Left renal cortex interstitium (tissue), 4 donors: ENCODE results near the gene DCLK2. TPM values are rescaled to one million over a fixed set of nuclear protein-coding genes. Genes with fewer than 3 reads are reported as not detected.

Source experiments
- DNase-seq, 4 donors: peaks; one replicate each; pipeline ENCODE4 v3.0.0-alpha.2; 2013; ENCODE audit warnings: low read depth in 4 of 4, low spot score in 2 of 4, missing footprints in 1 of 4
- polyA plus RNA-seq, 4 donors: library from polyadenylated mRNA; unstranded; fragments of 120-200 nt; gene quantifications; one replicate each; pipeline ENCODE4 v1.2.1, GENCODE V29; 2013; ENCODE audit not compliant: insufficient read length in 4 of 4

DCLK2 gene
- polyA plus RNA-seq, 4 donors, result 11.7 to 13.2 (median 12.2) TPM

- no peak for DNase-seq
These were observed 156.0 kb downstream of the DCLK2 start for GRCh38 chr4:150234246-150234645.

GRCh38 chr4:150235317-150235716 lies 157.1 kb downstream of the DCLK2 start:
- DNase-seq, result no peak

GRCh38 chr4:150235808-150236271 lies 157.6 kb downstream of the DCLK2 start:
- no peak for DNase-seq

GRCh38 chr4:150236626-150237025 lies 158.4 kb downstream of the DCLK2 start:
- no peak for DNase-seq

GRCh38 chr4:150237110-150237872 lies 159.0 kb downstream of the DCLK2 start:
- no peak for DNase-seq

- no peak for DNase-seq
These were observed 160.3 kb downstream of the DCLK2 start for GRCh38 chr4:150238591-150238990.

GRCh38 chr4:150240011-150240410 lies 161.8 kb downstream of the DCLK2 start:
- no peak for DNase-seq

- no peak for DNase-seq
These were observed 164.7 kb downstream of the DCLK2 start for GRCh38 chr4:150242820-150243458.

GRCh38 chr4:150243932-150244331 lies 165.7 kb downstream of the DCLK2 start:
- DNase-seq, result no peak

GRCh38 chr4:150244600-150244999 lies 166.4 kb downstream of the DCLK2 start:
- no peak for DNase-seq

- no peak for DNase-seq
These were observed 168.9 kb downstream of the DCLK2 start for GRCh38 chr4:150247184-150247583.

- DNase-seq, result no peak
These were observed 169.9 kb downstream of the DCLK2 start for GRCh38 chr4:150248181-150248580.

- DNase-seq, result no peak
These were observed 172.2 kb downstream of the DCLK2 start for GRCh38 chr4:150250293-150250997.

GRCh38 chr4:150250998-150251651 lies 172.9 kb downstream of the DCLK2 start:
- DNase-seq, result no peak

- DNase-seq, result no peak
These were observed 173.5 kb downstream of the DCLK2 start for GRCh38 chr4:150251752-150252190.

- no peak for DNase-seq
These were observed 174.1 kb downstream of the DCLK2 start for GRCh38 chr4:150252306-150252705.

- no peak for DNase-seq
These were observed 174.5 kb downstream of the DCLK2 start for GRCh38 chr4:150252741-150253140.

GRCh38 chr4:150253416-150253815 lies 175.2 kb downstream of the DCLK2 start:
- no peak for DNase-seq

GRCh38 chr4:150253965-150254630 lies 175.9 kb downstream of the DCLK2 start:
- no peak for DNase-seq

- DNase-seq, result no peak
These were observed 177.5 kb downstream of the DCLK2 start for GRCh38 chr4:150255610-150256224.
